NCI-H345 treated with DMSO at 0.1 percent for 48 hours (cell line): ENCODE measurements around the gene FOXO3.

Experiments
- DNase-seq: peaks from one replicate; lab custom pipeline; 2025; ENCODE audit not compliant: unreplicated experiment; lab: John Stamatoyannopoulos, UW

FOXO3 gene

GRCh38 chr6:108625581-108625980 is 64.9 kb downstream of the FOXO3 start:
- DNase-seq = no peak

- no peak for DNase-seq
Observed at GRCh38 chr6:108626777-108627176, 66.1 kb downstream of the FOXO3 start.

- DNase-seq = no peak
Observed at GRCh38 chr6:108627692-108628550, 67.2 kb downstream of the FOXO3 start.

- DNase-seq = no peak
Observed at GRCh38 chr6:108630050-108630714, 69.5 kb downstream of the FOXO3 start.

GRCh38 chr6:108632441-108632840 is 71.7 kb downstream of the FOXO3 start:
- no peak for DNase-seq

GRCh38 chr6:108633436-108633835 is 72.7 kb downstream of the FOXO3 start:
- no peak for DNase-seq

- DNase-seq = no peak
Observed at GRCh38 chr6:108635505-108636226, 74.9 kb downstream of the FOXO3 start.

GRCh38 chr6:108637963-108638362 is 77.2 kb downstream of the FOXO3 start:
- no peak for DNase-seq

- DNase-seq = no peak
Observed at GRCh38 chr6:108638993-108639392, 78.3 kb downstream of the FOXO3 start.

GRCh38 chr6:108640104-108640503 is 79.4 kb downstream of the FOXO3 start:
- no peak for DNase-seq

GRCh38 chr6:108643184-108643583 is 82.5 kb downstream of the FOXO3 start:
- no peak for DNase-seq

- no peak for DNase-seq
Observed at GRCh38 chr6:108644252-108644651, 83.5 kb downstream of the FOXO3 start.

GRCh38 chr6:108648191-108648590 is 87.5 kb downstream of the FOXO3 start:
- no peak for DNase-seq

- no peak for DNase-seq
Observed at GRCh38 chr6:108650325-108650724, 89.6 kb downstream of the FOXO3 start.

GRCh38 chr6:108650781-108651180 is 90.1 kb downstream of the FOXO3 start:
- DNase-seq = no peak

- no peak for DNase-seq
Observed at GRCh38 chr6:108651340-108652227, 90.9 kb downstream of the FOXO3 start.

- no peak for DNase-seq
Observed at GRCh38 chr6:108652375-108652774, 91.7 kb downstream of the FOXO3 start.

- no peak for DNase-seq
Observed at GRCh38 chr6:108653949-108654348, 93.2 kb downstream of the FOXO3 start.

- DNase-seq = no peak
Observed at GRCh38 chr6:108654465-108655106, 93.9 kb downstream of the FOXO3 start.
